Measurements from ENCODE around the gene EIF5A. TPM values are rescaled to one million over a fixed set of nuclear protein-coding genes. Genes with fewer than 3 reads are reported as not detected.

The EIF5A gene
- total and polyA plus RNA-seq, 2 of the 8 experiments (the other 6 are each of a cell fraction or from before 2014, with no cell fraction given): 717 to 1,172 TPM

- Histone ChIP-seq H2BK15ac (ENCODE audit: low read length) (no peak overlapping the region), H3K4ac (replicated peaks; ENCODE audit: insufficient read length, low read depth, low read length) (no peak overlapping the region), H2AK5ac (ENCODE audit: low read depth, low read length) (no peak overlapping the region), H3K79me1 (ENCODE audit: low read depth, low read length) (peaks cover 2% of the 10 kb centered on the region; the same call in 1 of the 2 replicates), H3K18ac (ENCODE audit: extremely low read depth, low read length) (no peak overlapping the region), H2BK12ac (ENCODE audit: low read depth, low read length) (no peak overlapping the region), H3K36me3 (ENCODE audit: control insufficient read depth in 2 of 4, insufficient read depth in 4 of 4, low read length in 3 of 4) (no peaks in the 10 kb centered on the region), H3K14ac (ENCODE audit: insufficient read length) (no peak overlapping the region), H3K4me3 (ENCODE audit: extremely low read depth in 1 of 4, insufficient read depth in 2 of 4, low read depth in 3 of 4, low read length in 4 of 4) (no peak overlapping the region), H3K27me3 (replicated peaks in 1 of 4; ENCODE audit: control insufficient read depth in 3 of 4, extremely low read depth in 1 of 4, insufficient read depth in 3 of 4, low read length in 3 of 4) (peaks cover 3 to 11% (median 9%) of the 10 kb centered on the region in 4 experiments), H2BK120ac (replicated peaks; ENCODE audit: low read depth, low read length) (no peak overlapping the region), H3K79me2 (ENCODE audit: control insufficient read depth in 1 of 2, insufficient read depth in 2 of 2, low read length in 2 of 2) (no peaks in the 10 kb centered on the region), H3K9ac (replicated peaks in 1 of 4; ENCODE audit: extremely low read depth in 1 of 4, low read depth in 3 of 4, low read length in 3 of 4) (no peak overlapping the region), H3K27ac (ENCODE audit: low read depth, low read length) (no peak overlapping the region), H3K9me3 (ENCODE audit: insufficient read depth in 2 of 2, low read depth in 1 of 2, low read length in 1 of 2) (no peaks in the 10 kb centered on the region; a peak in 1 of 4 replicates), H4K5ac (ENCODE audit: insufficient read length, low read depth, low read length) (no peak overlapping the region), H4K8ac (ENCODE audit: extremely low read depth, insufficient read depth, low read length) (no peak overlapping the region; the same call in 1 of the 2 replicates), H3K56ac (replicated peaks; ENCODE audit: insufficient read length, low read depth, low read length) (no peak overlapping the region), H3K4me1 (replicated peaks in 1 of 4; ENCODE audit: control insufficient read depth in 3 of 4, insufficient read depth in 4 of 4, low read length in 3 of 4) (peaks cover 0 to 14% (median 9%) of the 10 kb centered on the region in 4 experiments; a peak in 6 of 7 replicates), H4K91ac (replicated peaks; ENCODE audit: insufficient read length, low read length) (no peak overlapping the region), H4K20me1 (replicated peaks in 1 of 2; ENCODE audit: control insufficient read depth in 1 of 2, insufficient read depth in 2 of 2, low read length in 2 of 2) (peaks cover 0 to 9% of the 10 kb centered on the region in 2 experiments), H2AFZ (ENCODE audit: low read length) (no peak overlapping the region), H2BK20ac (ENCODE audit: low read length) (no peak overlapping the region), H2BK5ac (ENCODE audit: low read depth, low read length) (no peak overlapping the region), H3K4me2 (ENCODE audit: insufficient read depth in 1 of 2, low read depth in 2 of 2, low read length in 2 of 2) (no peak overlapping the region), H3K23ac (ENCODE audit: insufficient read length) (no peak overlapping the region), H3K23me2 (ENCODE audit: low read depth, low read length) (peaks cover 2% of the 10 kb centered on the region; the same call in 1 of the 2 replicates)
- WGBS, 2 experiments (ENCODE audit: extremely low coverage in 1 of 2, insufficient coverage in 1 of 2, insufficient read length in 1 of 2, insufficient replicate concordance in 2 of 2, low coverage in 1 of 2, low lambda C conversion rate in 2 of 2, missing lambda C conversion rate in 1 of 2): 83% methylated on average over 6 of the region's 6 CpGs; no CpG with 5 or more reads in 1 of the 2 experiments
- ChIA-PET CTCF (ENCODE audit: partially characterized antibody) (interaction anchor here (0.8 to 5.7 kb wide), 4 partner anchors 11 to 268 kb away, joined by 3 to 46 read pairs (median 4); partner anchors contain the start of gene SLC2A4), POLR2A (ENCODE audit: partially characterized antibody) (interaction anchor here (1.1 to 6.7 kb wide), 10 partner anchors 8 to 72 kb away, joined by 3 to 94 read pairs (median 16); partner anchors contain the start of genes CLDN7, DVL2, GABARAP and GPS2)
- DNase-seq (ENCODE audit: low read depth in 1 of 2, low spot score in 2 of 2) (no peak), FAIRE-seq (no peak)
- TF ChIP-seq RAD21 (IDR thresholded peaks at IDR 0.05 in 1 of 2, conservative IDR thresholded peaks at IDR 0.05 in 1 of 2; ENCODE audit: low read depth in 2 of 2, low read length in 2 of 2) (no peak), SRF (IDR thresholded peaks at IDR 0.05; ENCODE audit: low read depth, low read length) (no peak), EP300 (IDR thresholded peaks at IDR 0.05; ENCODE audit: borderline replicate concordance in 1 of 2, low read depth in 2 of 2, low read length in 2 of 2) (no peak), CBX8 (IDR thresholded peaks at IDR 0.05; ENCODE audit: borderline replicate concordance, low read depth, low read length) (no peak), EZH2 (IDR thresholded peaks at IDR 0.05; ENCODE audit: low read depth, low read length, severe bottlenecking) (no peak)
Observed at GRCh38 chr17:7292729-7293128, 14.7 kb upstream of the EIF5A start.

Data from H1 (cell line).